ENCODE data around the gene SFRP4. TPM values are rescaled to one million over a fixed set of nuclear protein-coding genes. Genes with fewer than 3 reads are reported as not detected.

Gene SFRP4
- total and polyA plus RNA-seq, 10 of the 15 experiments (the other 5 are each of a cell fraction or from before 2014, with no cell fraction given): 0.02 to 0.15 (median 0.14) TPM; not detected in 7

DNA sequence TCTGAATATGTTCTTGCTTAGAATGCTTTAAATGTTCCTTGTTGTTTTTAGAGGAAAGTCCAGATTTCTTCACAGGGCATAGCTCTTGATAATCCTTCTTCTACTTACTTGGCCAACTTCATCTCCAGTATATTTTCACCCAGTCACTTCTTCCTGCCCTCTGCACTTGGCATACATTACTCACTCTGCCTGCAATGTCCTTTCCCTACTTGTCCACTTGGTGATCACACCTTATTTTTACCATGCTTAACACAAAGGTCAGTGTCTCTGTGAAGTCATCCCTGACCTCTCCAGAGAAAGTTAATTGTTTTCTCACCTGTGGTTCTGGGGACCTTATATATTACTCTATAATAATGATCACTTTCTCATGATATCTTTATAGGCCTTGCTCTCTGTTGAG, 23.3 kb downstream of the SFRP4 start:
- H2AFZ ChIP-seq (ENCODE audit: control insufficient read depth, low read depth, low read length): no peak overlapping the region
- intact Hi-C loops (cut with micrococcal nuclease; ENCODE audit: unreplicated experiment): no loop called here
- no peaks in the 10 kb centered on the region for H3K79me2 ChIP-seq (ENCODE audit: control insufficient read depth, insufficient read depth, low read length)
- no peak overlapping the region for H3K4me2 ChIP-seq (ENCODE audit: control insufficient read depth, insufficient read depth)
- H3K27ac ChIP-seq (ENCODE audit: control insufficient read depth, insufficient read depth): no peak overlapping the region
- RAD21 ChIA-PET (ENCODE audit: unreplicated experiment): no interaction called here
- no peak for TF ChIP-seq ZNF384 (IDR thresholded peaks at IDR 0.05; ENCODE audit: borderline replicate concordance, low read depth, low read length)
- TF ChIP-seq KLF5 (IDR thresholded peaks at IDR 0.05; ENCODE audit: partially characterized antibody): no peak
- no peak for TF ChIP-seq DPF2 (IDR thresholded peaks at IDR 0.05)
- TF ChIP-seq BMI1 (IDR thresholded peaks at IDR 0.05; ENCODE audit: borderline replicate concordance): no peak
- TF ChIP-seq CREM (IDR thresholded peaks at IDR 0.05; ENCODE audit: low read depth): no peak
- no peak for TF ChIP-seq ASH2L (IDR thresholded peaks at IDR 0.05; ENCODE audit: borderline replicate concordance, low read depth)
- TF ChIP-seq BCL11A (IDR thresholded peaks at IDR 0.05; ENCODE audit: low read depth, low read length): no peak
- no peak for TF ChIP-seq SUPT20H (IDR thresholded peaks at IDR 0.05; ENCODE audit: borderline replicate concordance, control insufficient read depth, low read depth, low read length)
- TF ChIP-seq JUNB (IDR thresholded peaks at IDR 0.05): no peak
- no peak for TF ChIP-seq POLR2A (IDR thresholded peaks at IDR 0.05; ENCODE audit: low read depth, low read length)
- TF ChIP-seq MYC (IDR thresholded peaks at IDR 0.05; ENCODE audit: insufficient read depth, insufficient read length, insufficient replicate concordance, low read length, severe bottlenecking): no peak
- TF ChIP-seq, protein P1, sequence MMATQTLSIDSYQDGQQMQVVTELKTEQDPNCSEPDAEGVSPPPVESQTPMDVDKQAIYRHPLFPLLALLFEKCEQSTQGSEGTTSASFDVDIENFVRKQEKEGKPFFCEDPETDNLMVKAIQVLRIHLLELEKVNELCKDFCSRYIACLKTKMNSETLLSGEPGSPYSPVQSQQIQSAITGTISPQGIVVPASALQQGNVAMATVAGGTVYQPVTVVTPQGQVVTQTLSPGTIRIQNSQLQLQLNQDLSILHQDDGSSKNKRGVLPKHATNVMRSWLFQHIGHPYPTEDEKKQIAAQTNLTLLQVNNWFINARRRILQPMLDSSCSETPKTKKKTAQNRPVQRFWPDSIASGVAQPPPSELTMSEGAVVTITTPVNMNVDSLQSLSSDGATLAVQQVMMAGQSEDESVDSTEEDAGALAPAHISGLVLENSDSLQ (IDR thresholded peaks at IDR 0.05): no peak
- TF ChIP-seq MEF2A (IDR thresholded peaks at IDR 0.05; ENCODE audit: insufficient read depth, low read depth, low read length): no peak
- TF ChIP-seq NR2C1 (IDR thresholded peaks at IDR 0.05): no peak
- TF ChIP-seq, protein P2, sequence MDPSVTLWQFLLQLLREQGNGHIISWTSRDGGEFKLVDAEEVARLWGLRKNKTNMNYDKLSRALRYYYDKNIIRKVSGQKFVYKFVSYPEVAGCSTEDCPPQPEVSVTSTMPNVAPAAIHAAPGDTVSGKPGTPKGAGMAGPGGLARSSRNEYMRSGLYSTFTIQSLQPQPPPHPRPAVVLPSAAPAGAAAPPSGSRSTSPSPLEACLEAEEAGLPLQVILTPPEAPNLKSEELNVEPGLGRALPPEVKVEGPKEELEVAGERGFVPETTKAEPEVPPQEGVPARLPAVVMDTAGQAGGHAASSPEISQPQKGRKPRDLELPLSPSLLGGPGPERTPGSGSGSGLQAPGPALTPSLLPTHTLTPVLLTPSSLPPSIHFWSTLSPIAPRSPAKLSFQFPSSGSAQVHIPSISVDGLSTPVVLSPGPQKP (IDR thresholded peaks at IDR 0.05; ENCODE audit: low read depth, low read length): no peak
- TF ChIP-seq YY1 (IDR thresholded peaks at IDR 0.05; ENCODE audit: low read depth, low read length): no peak
- TF ChIP-seq CBX5 (IDR thresholded peaks at IDR 0.05; ENCODE audit: low read depth): no peak
- H3K9ac ChIP-seq (ENCODE audit: control insufficient read depth, insufficient read depth, low read length): no peak overlapping the region
- SMC1A ChIA-PET (ENCODE audit: uncharacterized antibody, unreplicated experiment): interaction anchor here (1.4 kb wide), 2 partner anchors 8 to 322 kb away, joined by 3 to 4 read pairs; no protein-coding TSS in a partner anchor
- FAIRE-seq (no peak), ATAC-seq (no peak), DNase-seq (ENCODE audit: low read depth, low spot score) (no peak)
- H4K20me1 ChIP-seq (ENCODE audit: control insufficient read depth, insufficient read depth): no peaks in the 10 kb centered on the region
- no peak overlapping the region for H3K4me3 ChIP-seq
- POLR2A ChIA-PET: interaction anchor here (0.6 kb wide), 1 partner anchor 29 kb away, joined by 4 read pairs; no protein-coding TSS in a partner anchor
- in situ Hi-C loops (cut with MboI): no loop called here
- CTCF ChIA-PET: interaction anchor here (1.0 to 1.8 kb wide), 2 partner anchors 8 to 24 kb away, joined by 4 read pairs; partner anchors contain the start of gene SFRP4
- no peaks in the 10 kb centered on the region for H3K27me3 ChIP-seq (replicated peaks in 1 of 2; ENCODE audit: control insufficient read depth in 2 of 2, insufficient read depth in 2 of 2, low read length in 1 of 2)
- H3K4me1 ChIP-seq (ENCODE audit: control insufficient read depth, insufficient read depth, low read length): no peaks in the 10 kb centered on the region
- H3K36me3 ChIP-seq (ENCODE audit: control insufficient read depth in 2 of 2, insufficient read depth in 2 of 2, low read length in 1 of 2): no peaks in the 10 kb centered on the region
- BruUV-seq (replicated peaks): no TSS peak
- no peaks in the 10 kb centered on the region for H3K9me3 ChIP-seq (replicated peaks; ENCODE audit: control insufficient read depth, insufficient read depth, low read length)

Measured in GM12878 (cell line).